HuH-7 (cell line): Measurements from ENCODE around the gene TEAD1.

Experiments used
- DNase-seq: peaks from one replicate; pipeline ENCODE4 v3.0.0; 2011; ENCODE audit warnings: low spot score

Gene TEAD1

DNA sequence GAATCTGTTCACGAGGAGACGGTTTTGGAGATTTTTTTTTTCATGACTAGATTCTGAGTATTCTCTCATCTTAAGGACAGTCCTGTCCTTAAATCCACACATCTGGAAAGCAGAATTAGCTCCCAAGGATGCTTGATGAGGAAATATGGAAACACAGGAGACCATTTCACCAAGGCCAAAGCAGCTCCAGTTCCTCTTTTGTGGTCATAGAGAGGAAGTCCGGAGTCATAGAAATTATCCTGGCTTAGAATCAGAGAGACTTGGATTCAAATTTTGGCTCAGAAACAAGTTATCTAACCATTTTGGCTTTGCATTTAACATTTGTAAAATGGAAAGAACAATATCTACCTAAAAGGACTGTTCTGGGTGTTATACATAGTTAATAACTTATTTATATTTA lies 7.3 kb upstream of the TEAD1 start:
- no peak for DNase-seq

DNA sequence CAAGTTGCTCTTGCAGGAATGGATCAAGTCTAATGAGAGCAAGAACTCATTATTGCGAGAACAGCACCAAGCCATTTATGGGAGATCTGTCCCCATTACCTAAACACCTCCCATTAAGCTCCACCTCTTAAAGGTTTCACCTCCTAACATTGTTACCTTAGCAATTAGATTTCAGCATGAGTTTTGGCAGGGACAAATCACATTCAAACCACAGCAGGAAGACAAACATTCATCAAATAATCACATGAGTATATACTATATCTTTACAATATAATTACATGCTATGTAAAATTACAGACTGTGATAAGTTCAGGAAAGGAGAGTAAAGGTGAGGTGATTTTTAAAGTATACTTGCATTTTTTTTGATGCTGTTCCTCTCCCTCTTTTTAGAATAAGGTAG lies 6.6 kb upstream of the TEAD1 start:
- no peak for DNase-seq

DNA sequence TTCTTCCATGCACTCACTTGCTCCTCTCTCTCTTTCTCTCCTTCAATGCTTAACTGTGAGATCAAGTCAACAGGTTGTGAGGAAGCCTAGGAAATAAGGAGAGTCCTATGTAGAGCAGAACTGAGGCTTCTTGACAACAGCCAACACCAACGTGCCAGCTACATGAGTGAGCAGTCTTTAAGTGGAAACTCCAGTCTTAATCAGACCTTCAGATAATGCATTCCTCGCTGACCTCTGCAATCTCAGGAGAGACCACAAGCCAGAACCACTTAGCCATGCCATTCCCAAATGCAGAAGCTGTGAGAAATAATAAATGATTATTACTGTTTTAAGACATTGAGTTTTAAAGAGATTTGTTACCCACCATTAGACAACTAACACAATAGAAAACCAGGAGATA lies 6.1 kb upstream of the TEAD1 start:
- no peak for DNase-seq

DNA sequence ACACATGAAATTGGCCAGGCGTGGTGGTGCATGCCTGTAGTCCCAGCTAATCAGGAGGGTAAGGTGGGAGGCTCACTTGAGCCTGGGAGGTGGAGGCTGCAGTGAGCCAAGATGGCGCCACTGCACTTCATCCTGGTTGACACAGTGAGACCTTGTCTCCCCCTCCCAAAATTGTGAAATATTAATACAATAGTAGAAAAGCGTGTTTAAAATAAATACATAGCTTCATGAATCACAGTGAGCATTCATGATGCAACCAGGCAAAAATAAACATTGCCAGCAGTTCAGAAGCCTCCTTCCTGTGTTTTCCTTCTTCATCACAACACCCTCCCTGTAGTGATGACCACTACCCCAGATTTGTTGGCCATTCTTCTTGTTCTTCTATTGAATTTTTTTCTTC lies 4.3 kb upstream of the TEAD1 start:
- no peak for DNase-seq

DNA sequence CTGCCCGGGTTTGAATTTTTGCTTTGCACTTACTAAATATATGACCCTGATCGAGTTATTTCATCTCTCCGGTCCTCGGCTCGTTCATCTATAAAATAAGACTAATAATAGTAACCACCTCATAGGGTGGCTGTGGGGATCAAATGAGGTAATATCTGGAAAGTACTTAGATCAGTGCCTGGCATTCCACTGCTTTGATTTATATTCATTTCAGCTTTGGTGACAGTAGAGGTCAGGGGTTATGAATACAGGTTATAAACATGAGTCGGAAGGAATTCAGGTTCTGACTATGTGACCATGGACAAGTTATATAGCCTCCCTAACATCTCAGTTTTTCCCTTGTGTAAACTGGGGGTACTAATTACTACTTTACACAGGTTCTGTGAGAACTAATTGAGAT lies 2.9 kb upstream of the TEAD1 start:
- no peak for DNase-seq

DNA sequence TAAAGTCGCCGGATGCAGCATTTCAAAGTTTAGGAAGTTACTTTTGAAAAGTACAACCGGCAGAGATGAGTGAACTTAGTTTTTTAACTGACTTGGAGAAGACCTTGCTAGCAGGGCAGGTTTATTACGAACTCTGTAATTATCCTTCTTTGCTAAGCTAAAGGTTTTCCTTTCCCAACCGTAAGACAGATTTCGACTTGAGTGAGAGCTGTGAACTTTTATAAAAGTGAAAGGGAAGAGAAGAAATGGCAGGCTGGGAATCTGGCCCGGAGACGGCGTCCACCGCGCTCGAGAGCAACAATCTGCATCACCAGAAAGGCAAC lies 659 bp upstream of the TEAD1 start:
- no peak for DNase-seq

DNA sequence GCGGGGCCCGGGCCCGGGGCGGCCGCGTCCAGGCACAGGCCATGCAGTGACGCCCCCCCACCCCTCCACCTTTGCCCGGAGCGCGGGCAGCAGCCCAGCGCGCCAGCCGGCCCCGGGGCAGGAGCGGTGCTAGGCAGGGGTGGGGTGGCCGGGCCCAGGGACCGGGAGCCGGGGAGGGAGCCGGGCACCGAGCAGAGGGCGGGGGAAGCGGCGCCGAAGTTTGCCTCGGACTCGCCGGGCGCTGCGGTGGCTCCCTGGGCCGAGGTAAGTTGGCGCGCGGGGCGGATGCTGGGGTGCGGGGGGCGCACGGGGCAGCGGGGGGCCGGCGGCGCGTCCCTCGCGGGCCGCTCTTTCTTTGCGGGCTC lies 332 bp downstream of the TEAD1 start:
- DNase-seq = peak; percentile 44

DNA sequence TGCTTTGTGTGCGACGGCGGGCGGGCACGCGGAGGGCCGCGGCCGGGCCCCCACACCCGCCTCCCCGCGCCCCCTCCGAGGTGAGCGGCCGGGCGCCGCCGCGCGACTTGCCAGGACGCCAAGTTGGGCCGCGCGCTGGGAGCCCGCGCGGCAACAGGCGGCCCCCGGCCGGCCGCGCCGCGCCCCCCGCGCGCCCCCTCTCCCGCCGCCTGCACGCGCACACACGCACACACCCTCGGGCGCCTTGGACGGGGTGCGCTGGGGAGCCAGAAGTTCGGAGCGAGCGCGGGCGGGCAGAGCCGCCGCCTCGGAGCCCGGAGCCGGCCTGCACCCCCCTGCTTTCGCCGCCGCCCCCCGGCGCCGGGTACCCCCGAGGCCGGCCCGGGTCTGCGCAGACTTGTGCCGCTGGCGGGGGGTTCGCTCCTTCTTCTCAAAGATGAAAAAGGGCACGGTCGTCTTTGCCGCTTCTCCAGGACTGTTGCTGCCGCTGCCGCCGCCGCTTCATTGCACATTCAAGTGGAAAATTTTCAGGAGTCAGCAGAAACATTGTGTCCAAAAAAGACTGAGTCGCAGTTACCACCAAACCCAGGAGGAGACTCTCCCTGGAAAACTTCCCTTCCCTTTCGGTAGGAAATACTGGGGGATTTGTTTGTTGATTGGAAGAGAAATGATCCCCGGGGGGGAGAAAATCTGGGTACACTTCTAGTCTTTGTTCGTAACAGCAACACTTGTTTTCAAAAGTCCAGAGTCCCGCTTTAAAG lies 895 bp downstream of the TEAD1 start:
- DNase-seq = no peak

DNA sequence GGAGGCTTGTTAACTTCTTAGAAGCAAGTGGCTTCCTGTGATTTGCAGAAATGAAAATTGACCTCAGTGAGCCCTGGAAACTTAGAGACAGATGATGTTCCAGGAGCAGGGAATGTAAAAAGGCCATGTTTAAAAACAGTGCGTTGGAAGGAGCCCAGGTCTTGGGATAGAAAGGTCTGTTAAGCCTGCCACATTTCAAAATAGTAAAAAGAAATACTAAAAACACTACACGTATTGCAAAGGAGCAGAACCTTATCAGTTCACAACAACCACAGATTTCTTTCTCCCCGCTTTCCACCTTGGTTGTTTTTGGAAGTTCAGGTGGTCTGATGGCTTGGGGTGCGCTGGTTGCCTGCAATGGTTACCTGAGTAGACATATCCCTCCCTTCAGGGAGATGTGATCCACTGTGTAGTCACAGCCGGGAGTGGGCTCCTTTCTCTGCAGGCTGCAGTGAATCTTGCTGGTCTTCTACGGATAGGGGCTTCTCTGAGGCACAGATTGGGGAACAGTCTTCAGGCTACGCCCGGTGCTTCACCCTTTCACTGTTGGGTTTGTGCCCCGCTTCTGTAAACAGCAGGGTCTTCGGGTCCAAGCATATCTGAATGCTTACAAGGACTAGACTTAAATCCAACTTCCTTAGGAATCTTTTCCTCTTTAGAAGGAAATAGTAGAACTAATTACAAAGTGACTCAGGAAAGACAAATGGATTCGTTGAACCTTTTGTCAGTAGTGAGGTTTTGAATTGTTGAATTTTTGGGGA lies 1.9 kb downstream of the TEAD1 start:
- DNase-seq = peak; percentile 32

DNA sequence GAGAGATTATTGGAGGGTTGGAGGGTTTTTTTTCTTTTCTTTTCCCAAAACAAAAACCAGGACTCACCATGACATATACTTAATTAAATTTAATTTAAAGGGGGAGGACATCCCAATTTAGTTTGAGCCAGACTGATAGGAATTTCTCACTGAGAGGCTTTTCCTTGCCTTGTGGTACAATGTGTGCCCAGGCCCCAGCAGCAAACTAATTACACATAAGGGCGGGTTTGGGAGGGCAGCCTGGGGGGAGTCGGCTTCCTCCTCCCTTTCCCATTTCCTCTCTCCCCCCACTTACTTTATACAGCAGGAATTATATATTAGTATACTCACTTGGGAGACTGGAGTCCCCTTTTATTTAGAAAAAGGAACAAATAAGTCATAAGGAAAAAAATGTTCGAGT lies 2.9 kb downstream of the TEAD1 start:
- DNase-seq = no peak

DNA sequence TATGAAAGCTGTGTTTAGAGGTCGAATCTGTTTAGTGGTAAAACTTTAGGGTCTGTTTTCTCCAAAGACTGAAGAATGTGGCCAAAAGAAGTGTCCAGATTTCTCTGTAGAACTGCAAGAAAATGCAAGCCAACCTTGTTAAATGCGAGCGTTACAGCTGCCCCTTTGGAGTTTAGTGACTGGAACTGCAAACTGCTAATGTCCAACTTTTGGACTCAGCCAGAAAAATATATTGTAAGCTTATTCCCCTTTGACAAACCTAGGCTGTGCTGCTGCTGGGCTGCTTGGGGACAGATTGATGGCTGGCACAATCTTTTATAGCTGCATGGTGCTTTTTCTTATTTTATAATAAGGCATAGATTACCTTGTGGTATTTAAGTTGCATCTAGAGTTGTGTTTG lies 3.9 kb downstream of the TEAD1 start:
- DNase-seq = no peak

DNA sequence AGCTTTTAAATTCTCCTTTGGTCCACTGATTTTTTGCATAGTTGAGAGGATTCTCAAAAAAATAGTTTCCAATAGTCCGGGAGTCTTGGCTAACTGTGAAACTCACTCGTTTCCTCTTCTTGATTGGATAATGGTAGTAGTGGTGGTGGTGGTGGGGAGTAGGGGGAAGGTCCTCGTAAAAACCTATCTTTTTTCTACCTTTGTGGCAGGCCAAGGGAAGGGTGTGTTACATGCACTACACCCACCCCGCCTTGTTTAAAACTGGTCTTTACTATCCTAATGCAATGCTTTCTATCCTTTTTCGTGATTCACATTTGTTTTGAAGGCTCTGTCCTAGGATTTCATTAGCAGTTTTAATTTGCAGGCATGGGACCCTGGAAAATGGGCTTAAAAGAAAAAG lies 4.8 kb downstream of the TEAD1 start:
- DNase-seq = no peak

DNA sequence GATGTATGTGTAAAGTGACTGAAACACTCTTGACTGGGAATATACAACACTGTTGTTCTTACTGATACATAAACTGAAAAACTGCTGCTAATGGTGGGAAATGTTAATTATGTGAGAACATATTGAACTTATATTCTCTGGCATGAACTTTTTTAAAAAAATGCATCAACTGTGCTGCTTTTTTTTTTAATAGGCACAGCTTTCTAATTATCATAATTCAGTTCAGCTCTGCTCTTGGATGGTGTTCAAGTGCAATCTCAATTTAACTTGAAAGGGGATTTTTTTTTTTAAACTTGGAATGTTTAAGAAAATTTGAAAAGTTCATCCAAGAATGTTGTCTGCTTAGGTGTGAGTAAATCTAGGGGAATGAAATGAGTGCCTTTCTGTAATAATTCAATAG lies 5.2 kb downstream of the TEAD1 start:
- DNase-seq = no peak

DNA sequence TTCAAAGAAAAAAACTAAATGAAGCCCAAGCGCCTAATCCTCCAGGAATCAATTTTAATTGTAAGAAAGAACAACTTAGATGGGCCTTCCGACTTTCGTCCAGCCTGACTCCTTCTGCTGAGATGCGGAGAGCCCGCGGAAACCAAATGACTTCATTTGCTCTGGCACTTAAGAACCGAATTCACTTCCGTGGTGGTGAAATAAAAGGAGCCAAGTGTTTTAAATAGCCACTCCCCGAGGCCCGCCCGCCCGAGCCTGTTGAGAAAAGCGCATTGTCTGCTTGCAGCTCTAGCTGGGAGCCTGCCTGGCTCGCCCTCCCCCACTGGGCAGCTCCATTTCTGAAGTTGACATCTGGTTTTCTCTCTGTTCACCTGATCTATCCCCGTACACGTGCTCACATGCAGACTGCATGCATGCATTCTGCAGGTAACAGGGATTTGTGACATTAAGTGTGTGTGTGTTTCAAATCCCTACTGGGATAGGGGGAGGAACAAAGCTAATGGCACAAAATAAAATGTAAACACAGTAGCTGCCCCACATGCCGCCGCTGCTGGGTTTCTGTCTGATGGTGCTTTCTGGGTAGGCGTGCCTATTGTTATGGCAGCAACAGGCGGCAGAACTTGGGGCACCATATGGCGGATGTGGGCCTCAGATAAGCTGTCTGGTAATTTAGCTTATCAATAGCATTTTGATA lies 6.2 kb downstream of the TEAD1 start:
- DNase-seq = peak; percentile 37

DNA sequence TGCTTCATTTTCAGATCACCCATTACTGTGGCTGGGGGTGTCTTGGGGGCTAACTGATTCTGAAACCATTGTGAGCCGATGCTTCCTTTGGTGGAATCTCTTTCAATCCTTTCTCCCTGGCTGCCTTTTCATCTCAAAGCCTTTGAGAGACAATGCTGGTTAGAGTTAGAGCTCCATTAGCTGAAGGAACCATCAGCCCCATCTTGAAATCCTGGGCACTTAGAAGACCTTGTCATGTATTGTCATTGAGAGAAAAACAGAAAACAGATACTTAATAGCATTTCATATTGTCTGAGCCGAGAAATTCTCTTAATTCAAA lies 6.7 kb downstream of the TEAD1 start:
- DNase-seq = no peak

DNA sequence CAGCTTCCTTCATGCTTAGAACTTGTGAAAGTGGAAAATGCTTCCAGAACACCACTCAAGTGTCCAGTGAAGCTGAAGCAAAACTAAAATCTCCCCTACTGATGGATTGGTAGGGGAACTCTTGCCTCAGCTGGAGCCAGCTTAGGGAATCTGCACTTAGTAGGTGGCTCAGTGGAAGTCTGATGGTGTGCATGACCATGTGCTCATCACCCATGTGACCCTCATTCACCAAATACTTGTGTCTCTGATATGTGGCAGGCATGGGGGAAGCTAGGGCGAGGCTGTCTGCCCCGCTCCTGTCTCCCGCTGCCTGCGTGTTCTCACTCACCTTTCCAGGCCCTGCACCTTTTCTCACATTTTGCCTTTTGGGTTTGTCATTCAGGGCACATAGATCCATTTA lies 7.2 kb downstream of the TEAD1 start:
- no peak for DNase-seq

DNA sequence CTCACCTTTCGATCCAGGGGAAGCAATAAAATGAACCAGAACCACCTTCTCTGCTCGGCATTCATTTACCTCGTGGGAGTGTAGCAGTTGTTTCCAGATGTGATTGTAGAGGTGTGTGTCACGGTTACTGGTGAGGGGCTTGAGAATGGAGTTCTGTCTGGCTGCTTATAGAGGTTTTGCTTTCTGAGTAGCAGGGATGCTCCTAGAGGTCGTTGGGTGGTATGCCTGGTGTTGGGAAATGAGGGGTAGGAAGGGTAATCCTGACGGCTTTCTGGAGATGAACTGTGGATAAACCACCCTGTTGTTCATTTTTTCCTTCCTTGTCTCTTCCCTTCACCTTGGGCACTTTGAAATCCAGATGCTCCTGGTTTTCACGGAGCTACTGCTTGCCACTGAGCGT lies 8.1 kb downstream of the TEAD1 start:
- no peak for DNase-seq

DNA sequence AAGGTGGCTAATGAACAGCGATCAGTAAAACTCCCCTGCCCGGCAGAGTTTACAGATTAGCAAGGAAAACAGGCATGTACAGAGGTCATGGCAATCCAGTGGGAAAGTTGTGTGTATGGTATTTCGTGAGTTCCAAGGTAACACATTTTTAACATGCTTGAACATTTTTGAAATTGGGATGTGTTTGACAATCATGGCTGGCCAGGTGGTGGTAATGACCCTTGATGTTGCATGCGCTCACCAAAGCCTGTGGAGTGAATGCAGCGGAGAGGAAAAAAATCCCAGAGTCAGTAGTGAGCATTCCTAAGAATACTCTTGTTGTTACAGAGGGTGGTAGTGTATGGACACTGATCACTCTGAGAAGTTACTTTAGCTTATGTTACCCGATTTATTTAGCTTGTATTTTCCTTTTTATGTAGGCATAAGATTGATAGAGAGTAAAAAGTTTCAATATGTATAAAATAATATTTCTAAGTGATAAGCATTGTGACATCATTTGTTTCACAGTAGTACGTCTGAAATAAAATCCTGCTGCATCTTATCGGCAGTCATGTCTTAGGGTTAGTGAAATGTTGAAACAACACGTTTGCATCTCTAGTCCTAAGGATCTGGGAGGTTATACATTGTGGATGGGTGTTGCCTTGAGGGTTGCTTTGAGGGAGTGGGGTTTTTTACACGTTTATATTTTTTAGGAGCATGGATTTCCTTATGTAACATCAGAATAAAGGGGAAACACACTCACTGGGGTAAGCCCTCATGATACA lies 8.7 kb downstream of the TEAD1 start:
- no peak for DNase-seq

DNA sequence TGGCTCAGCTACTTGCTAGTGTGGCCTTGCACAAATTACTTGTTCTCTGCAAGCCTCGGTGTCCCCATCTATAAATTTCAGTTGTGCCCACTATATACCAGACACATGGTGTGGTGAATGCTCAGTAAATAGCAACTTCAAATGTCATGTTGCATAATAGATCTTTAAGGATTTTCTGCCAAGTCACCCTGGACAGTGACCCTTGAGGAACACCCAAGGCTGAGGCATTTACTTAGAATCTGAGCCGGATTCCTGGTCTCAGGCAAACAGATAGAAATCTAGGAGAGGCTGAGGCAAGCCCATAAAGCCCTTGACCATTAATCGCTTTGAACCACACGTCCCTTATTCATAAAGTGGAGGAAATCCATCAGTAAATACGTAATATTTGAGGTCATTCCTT lies 9.7 kb downstream of the TEAD1 start:
- no peak for DNase-seq

DNA sequence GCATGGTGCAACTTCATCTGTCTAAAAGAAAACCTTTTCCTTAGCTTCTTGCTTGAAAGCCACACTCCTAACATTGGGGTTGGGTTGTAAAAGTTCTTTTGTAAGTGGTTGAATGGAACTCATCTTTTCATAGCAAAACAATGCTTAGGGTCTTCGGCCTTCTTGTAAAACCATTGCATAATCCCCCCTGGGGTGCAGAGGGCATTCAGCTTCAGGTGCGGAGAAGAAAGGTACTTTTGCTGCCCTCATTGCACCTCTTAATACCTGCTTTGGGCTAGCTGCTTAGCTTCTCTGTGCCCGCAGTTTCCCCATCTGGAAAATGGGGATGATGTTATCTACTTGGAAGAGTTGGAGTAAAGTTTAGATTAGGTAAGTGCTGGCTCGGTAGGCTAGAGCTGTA lies 10.1 kb downstream of the TEAD1 start:
- no peak for DNase-seq

DNA sequence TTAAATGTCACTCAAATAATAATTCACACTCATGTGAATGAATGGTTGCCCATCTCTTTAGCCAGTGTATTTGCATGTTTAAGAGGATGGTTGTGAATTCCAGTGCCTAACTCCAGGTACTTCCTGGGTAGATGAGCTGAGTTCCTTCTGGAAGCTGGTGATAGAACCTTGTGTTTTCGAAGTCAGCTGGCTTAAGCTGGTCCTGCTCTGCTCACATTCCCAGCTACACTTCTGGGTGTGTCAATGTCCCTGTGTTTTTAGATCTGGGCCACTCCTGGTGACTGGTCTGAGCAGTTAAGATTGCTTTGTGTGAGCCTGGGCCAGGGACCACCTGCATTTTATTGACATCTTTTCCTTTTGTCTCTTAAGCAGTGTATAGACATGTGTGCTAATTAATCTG lies 10.6 kb downstream of the TEAD1 start:
- no peak for DNase-seq

DNA sequence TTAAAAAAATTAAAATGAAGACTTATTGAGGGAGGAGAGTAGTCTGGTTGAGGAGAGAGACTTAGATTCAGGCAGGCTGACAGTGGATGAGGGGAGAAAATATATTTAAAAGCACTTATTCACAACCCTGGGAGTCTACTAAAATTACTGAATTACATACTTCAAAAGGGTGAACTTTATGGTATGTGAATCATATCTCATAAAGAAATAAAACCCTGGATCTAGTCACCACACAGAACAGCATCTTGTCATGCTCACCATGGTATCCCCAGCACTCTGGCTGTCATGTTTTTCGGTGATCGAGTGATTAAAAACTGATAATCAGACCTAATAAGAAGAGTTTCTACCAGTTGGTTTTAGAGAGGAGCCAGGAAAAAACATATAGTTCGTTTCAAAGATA lies 11.0 kb downstream of the TEAD1 start:
- no peak for DNase-seq
